ENCODE results near the gene SIGLEC10.

DNA sequence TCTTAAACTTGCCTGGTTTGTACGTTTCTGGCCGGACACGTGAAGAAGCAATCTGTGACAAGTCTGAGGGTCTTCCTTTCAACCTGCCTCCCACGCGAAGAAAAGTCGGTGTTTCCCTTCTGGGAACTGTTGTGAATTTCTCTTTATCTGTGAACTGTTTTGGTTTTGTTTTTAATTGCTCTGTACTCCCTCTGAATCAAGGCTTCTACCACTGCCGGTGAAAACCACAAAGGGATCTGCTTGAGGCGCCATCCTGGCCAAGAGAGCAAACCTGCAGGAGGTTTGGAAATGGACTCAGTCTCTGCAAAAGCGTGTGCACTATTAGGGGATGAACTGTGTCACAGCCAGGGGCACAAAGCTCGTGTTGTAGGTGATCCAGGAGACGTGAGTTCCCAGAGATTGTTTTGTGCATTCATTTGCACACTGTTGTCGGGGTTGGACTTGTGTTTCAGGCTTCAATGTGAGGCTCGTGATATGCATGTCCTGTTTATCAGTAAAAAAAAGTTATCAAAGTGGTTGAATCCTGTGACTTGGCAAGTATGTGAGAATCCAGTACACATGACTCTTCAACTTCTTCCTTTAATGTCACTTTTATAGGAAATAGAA lies 31.1 kb upstream of the SIGLEC10 start:
- TF ChIP-seq, protein P1, sequence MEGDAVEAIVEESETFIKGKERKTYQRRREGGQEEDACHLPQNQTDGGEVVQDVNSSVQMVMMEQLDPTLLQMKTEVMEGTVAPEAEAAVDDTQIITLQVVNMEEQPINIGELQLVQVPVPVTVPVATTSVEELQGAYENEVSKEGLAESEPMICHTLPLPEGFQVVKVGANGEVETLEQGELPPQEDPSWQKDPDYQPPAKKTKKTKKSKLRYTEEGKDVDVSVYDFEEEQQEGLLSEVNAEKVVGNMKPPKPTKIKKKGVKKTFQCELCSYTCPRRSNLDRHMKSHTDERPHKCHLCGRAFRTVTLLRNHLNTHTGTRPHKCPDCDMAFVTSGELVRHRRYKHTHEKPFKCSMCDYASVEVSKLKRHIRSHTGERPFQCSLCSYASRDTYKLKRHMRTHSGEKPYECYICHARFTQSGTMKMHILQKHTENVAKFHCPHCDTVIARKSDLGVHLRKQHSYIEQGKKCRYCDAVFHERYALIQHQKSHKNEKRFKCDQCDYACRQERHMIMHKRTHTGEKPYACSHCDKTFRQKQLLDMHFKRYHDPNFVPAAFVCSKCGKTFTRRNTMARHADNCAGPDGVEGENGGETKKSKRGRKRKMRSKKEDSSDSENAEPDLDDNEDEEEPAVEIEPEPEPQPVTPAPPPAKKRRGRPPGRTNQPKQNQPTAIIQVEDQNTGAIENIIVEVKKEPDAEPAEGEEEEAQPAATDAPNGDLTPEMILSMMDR (optimal IDR thresholded peaks at IDR 0.05 in 1 of 3, IDR thresholded peaks at IDR 0.05 in 1 of 3, conservative IDR thresholded peaks at IDR 0.05 in 1 of 3; ENCODE audit: extremely low read depth in 1 of 3, insufficient read depth in 2 of 3, low read length in 3 of 3) = no peak
- TF ChIP-seq EZH2 (IDR thresholded peaks at IDR 0.05; ENCODE audit: low read length) = no peak
